Posterior vena cava (tissue), 2 donors: ENCODE measurements around the gene CARNS1. TPM values are rescaled to one million over a fixed set of nuclear protein-coding genes. Genes with fewer than 3 reads are reported as not detected.

ENCODE experiments used
- DNase-seq: peaks from one replicate; pipeline ENCODE4 v3.0.0-alpha.2; 2020; ENCODE audit warnings: low spot score
- intact Hi-C, 2 donors: fragments of 100-400 bp; cut with DNase I; formaldehyde crosslinking; loops; one replicate each; pipeline versions ENCODE4 v1.14.1 to v1.14.2; 2022 to 2023
- long read RNA-seq, 2 donors: library from polyadenylated mRNA; unstranded; transcript quantifications; one replicate each; pipeline ENCODE4 v2.0.0, GENCODE V29; 2020 to 2021
- total RNA-seq, 2 donors: library from RNA; stranded (reverse); fragmentation: NEBNext Ultra II Directional; extraction: Animal tissue kit (Norgen Biotek cat#: 25700); gene quantifications; one replicate each; pipeline ENCODE4 v1.2.1, GENCODE V29; 2021
- donor health status: DM: yes; HTN: yes; CAD: no.
- donor health status: DM: yes; HTN: yes; CAD: no.

Gene CARNS1, protein sequence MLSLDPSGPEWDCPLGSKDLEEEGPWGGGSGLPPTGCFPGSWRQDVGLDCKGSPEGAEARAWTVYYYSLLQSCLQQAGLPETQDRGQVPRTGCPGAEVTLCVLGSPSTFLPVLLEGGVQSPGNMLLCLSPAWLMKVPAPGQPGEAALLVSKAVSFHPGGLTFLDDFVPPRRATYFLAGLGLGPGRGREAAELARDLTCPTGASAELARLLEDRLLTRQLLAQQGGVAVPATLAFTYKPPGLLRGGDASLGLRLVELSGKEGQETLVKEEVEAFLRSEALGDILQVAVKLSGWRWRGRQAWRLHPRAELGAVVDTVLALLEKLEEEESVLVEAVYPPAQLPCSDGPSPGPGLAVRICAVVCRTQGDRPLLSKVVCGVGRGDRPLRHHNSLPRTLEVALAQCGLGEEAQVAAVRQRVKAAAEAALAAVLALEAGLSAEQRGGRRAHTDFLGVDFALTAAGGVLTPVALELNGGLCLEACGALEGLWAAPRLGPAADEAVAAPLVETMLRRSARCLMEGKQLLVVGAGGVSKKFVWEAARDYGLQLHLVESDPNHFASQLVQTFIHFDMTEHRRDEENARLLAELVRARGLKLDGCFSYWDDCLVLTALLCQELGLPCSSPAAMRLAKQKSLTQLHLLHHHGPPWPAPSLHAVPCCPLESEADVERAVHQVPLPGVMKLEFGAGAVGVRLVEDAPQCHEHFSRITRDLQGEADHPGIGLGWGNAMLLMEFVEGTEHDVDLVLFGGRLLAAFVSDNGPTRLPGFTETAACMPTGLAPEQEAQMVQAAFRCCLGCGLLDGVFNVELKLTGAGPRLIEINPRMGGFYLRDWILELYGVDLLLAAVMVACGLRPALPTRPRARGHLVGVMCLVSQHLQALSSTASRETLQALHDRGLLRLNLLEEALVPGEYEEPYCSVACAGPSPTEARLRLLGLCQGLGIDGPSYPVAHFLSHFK
- 1 to 10 TPM; 1.4 to 1.6 TPM for total RNA-seq
- long read RNA-seq, donor 1, partial matches to known transcripts = 1 of 1 reads
- long read RNA-seq, donor 1, other reads (novel, unspliced or antisense) = 0 of 1 reads
- long read RNA-seq, donor 2 = 0 reads

DNA sequence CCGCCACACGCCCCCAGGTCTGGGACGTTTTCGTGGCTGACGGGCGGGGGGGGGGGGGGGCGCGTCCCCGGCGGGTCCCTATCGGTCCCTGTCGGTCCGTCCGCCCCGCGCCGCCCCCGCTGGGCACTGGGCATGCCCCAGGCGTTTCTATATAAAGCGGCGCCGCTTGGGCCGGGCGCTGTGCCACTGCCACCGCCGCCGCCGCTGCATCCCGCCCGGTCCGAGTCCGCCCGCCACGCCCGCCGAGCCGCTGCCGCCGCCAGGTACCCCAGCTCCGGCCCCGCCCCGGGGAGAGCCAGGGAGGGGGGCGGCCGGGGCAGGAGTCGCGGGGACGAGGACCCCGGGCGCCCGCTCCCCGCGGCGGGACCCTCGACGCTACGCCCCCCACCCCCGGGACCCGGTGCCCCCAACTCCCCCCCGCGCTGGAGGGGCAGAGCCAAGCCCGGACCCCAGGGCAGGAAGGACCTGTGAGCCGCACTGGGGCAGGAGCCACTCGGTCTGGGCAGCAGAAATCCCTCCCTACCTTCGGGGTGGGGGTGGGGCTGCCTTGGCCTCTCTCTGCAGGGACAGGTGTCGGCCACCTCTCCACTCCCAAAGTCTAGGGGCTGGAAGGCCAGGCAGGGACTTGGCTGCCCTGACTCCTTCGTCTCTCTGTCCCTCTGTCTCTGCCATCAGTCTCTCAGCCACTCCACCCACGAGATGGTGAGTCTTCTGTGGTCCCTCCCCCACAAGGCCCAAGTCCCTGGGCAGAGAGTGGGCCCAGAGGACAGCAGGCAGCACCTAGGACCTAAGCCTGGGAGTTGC is at the start of gene CARNS1:
TSS of gene CARNS1 (plus strand) at position 178 of the 804 bp plus-strand sequence. CDS start at position 700, 522 bp downstream.
- intact Hi-C loops = no loop called here
- DNase-seq = no peak

DNA sequence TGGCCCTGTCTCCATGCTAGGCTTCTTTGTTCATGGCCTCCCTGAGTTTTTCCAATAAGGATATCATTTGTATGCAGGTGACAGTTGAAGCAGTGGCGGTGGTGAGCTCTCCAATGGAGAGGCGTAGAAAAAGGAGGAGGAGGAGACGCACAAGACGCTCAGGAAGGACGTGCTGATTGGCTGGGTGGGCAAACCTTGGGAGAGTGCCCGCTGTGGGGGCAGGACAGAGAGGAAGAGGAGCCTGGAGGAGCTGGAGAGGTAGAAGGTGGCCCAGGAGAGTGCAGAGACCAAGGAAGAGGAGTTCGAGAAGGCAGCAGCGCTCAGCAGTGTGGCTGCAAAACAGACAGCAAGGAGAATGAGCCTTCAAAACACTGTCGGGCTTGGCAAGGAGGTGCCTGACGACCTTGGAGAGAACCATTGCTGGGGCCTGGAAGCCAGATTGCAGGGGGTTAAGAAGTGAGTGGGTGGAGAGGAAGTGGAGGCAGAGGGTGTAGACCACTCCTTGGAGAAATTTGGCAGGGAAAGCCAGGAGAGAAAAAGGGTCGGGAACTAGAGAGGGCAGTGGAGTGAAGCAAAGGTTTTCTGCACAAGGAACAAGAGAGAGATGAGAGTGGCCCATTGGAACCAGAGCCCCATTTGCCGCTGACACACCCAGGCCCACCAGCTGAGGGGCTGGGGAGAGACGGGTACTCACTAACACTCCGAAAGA is 49.6 kb upstream of the CARNS1 start:
- no peak for DNase-seq
- intact Hi-C loops = no loop called here

DNA sequence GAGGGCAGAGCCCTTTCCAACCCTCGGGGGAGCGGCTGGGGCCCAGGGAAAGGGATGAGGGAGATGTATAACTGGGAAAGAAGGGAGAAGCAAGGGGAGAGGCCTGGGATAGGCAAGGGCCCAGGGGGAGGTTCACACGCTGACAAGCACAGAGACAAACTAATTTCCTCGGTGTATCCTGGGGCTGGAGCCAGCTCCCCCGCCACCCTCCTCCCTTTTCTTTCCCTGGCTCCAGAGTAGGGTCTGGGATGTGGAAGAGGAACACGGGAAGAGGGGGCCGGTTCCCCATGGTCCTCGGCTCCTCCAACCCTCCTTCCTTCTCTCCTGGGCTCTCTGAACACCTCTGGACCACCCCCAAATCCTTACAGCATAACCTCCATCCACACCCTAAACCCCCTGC is 48.9 kb upstream of the CARNS1 start:
- no peak for DNase-seq
- intact Hi-C loops = no loop called here

DNA sequence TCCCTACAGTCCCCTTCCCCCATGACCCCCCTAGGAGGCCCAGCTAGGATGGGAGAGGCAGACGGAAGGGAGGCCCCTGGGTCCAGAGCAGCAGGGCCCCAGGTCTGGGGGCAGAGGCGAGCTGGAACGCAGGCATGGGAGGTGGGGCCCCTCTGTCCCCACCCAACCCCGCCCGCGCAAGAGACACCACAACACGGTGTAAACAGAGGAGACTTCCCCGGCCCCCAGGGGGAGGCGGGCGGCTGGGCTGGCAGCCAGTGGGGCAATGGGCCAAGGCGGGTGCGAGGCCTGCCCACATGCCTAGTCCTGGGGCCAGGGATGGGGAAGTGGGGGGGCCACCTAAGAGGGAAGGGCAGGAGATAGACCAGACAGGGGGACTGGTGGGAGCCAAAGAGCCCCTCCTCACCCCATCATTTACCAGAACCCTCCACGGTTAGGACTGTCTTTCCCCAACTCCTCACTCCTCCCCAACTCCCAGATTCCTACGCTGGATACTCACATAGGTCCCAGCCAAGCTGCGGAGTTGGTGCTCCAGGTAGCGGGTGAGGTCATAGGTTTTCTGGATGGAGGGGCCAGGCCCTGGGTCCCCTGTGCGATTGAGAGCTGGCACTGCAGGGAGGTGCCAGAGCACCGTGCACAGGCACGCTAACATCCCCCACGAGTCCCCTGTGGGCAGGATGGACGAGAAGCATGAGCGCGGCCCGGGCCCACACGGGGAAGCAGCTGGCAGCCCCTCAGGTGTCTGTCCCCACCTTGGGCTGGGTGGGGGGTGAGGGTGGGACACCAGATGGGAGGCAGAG is 48.3 kb upstream of the CARNS1 start:
- no peak for DNase-seq
- intact Hi-C loops = no loop called here

DNA sequence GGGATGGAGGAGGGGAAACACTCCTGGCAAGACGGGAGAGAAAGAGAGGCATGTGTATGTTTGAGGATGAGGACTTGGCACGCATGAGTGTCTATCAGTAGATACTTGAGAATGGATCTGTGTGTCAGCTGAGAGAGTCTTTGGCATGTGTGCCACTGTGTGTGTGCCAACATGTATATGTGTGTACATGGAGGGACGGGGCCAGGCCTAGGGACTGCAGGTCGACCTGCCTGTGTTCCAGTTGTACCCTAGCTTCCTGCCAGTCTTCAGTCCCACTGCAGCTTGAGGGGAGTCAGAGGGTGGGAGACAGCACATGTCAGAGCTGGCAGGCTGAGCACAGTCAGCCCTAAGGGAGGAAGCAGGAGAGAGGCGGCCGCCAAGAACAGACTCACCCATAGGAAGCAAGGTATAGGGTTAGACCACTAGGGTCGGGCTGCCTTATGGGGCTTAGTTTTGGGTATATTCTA is 47.7 kb upstream of the CARNS1 start:
- intact Hi-C loops = no loop called here
- no peak for DNase-seq

DNA sequence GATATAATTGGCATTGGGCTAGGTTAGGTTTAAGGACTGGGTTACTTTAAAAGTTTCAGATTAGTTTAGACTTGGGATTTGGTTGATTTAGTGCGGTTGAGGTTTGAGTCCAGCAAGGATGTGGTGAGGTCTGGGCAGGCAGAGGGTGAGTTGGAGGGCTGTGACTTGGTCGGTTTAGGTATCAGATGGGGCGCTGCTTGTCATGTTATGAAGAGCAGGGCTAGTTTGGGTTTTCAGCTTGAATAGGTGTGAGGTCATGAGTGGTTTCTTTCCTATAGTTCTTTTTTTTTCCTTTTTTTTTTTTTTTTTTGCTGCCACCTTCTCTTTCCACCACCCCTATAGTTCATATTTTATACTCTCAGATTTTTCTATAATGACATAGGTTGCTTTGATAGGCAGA is 46.9 kb upstream of the CARNS1 start:
- no peak for DNase-seq
- intact Hi-C loops = no loop called here

DNA sequence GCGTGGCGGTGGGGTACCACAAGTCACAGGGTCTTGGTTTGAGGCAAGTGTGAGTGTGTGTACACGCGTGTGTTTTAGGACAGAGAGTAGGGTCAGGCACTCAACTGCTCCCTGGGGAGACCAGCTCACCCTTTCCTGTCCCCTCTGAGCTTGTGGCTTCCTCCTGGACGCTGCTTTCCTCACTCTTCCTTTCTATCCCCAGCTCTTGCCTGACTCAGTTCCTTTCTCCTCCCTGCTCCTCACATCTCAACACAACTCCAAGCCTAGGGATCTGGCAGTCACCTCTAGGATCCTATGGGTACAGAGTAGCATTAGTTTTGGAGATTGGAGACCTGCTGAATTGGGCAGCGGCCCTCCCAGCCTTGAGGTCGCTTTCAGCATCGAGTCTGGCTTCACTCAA is 46.2 kb upstream of the CARNS1 start:
- no peak for DNase-seq
- intact Hi-C loops = no loop called here

DNA sequence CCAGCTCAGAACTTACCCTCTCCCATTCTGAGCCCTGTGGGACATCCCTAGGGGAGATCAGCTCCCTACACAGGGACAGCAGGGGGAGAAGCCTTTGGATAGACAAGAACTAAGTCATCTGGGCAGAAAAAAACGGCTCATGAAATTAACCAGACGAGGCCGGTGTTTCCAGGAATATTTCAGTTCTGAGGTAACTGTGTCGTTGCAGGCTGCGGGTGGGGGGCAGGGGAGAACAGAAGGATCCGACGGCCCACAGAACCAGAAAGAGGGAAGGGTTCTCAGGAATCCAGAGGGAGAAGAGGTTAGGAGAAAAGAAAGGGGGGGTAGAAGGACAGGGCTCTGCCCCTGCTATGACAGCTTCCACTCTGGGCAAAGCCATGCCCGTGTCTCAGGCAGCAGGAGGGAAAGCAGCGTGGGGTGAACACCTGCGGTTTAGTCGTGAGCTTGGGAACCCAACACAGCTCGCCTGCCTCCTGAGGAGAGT is 45.6 kb upstream of the CARNS1 start:
- no peak for DNase-seq
- intact Hi-C loops = loop anchor here in 1 of 2 donors (2.0 kb wide), 1 partner anchor 13 kb away; no protein-coding TSS in a partner anchor

DNA sequence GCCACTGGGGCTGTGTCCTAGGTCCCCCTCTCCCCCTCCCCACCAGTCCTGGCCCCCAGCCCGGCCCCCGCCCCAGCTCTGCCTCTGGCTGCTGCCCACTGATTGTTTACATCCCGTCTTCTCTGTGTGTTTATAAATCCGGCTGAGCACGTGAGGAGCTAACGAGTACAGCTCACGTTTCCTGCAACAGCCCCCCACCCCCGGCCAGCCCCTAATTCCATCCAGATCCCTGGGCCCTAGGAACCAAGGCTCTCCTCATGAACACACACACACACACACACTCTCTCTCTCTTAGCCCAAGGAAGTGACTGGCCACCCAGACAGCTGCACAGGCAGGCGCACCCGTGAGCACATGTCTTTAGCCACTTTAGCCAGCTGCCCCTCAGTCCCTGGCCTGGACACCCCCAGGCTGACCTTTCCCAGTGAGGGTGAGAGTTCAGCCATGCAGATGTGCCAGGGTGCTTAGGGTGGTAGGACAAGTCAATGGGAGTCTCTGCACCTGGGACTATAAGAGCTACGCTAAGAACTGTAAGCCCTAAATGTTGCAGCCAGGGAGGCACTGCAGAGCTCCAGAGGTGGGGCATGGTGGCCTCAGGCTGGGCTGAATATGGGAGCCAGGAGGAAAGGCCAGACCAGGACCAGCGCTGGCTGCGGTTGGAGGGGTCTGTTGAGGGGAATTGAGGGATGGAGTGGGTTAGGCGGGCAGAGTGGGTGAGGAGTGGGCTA is 45.0 kb upstream of the CARNS1 start:
- intact Hi-C loops = loop anchor here in 1 of 2 donors (2.0 kb wide), 1 partner anchor 14 kb away; no protein-coding TSS in a partner anchor

DNA sequence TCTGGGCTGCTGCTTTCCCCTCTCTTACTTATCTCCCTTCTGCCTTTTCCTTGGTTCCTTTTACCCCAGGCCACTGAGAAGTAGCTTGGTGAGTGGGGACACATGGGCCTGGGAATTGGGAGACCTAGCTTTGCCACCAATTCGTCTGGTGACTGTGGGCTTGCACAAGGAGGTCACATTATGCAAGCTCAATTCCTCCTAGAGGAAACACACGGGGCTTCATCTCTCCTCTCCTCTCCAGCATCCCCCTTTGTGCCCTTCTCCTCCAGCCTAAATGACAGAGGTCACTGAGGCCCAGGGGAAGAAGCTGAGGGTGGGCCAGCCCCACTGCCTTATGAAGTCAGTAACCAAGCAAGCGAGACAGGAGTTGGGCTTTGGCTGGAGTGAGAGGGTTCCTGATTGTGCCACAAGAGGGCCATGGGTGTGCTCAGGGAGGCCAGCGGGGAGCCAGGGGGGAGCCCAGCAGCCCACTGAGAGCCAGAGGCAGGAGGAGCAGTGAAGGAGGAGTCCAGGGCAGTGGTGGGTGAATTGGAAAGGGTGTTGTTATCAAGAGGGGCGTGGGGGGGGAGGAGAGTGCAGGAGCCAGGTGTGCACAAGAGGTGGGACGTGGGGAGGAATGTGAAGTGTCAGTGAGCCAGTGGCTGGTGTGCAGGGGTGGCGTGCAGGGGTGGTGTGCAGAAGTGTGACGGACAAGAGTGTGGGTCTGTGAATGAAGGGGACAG is 44.1 kb upstream of the CARNS1 start:
- DNase-seq = no peak
- intact Hi-C loops = loop anchor here in 1 of 2 donors (2.0 kb wide), 1 partner anchor 15 kb away; no protein-coding TSS in a partner anchor

More for the DNA sequence above, 45.0 kb upstream of the CARNS1 start:
- no peak for DNase-seq

DNA sequence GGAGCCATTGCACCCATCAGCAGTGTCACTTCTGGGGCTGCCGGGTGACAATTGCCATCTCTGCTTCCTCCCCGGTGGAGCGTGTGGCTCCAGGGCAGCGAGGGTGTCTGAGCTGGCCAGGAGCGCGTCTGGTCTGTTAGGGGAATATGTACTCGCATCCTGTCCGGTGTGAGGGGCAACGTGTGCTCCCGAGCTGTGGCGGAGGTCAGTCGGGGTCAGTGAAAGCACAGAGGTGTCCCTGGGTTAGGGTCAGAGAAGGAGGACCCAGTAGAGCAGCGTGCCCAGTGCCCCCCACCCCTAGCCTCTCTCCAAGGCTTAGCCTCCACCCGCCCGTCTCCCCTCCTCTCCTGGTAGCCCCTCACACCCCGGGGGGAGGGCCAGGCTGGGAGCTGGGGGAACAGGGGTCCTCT is 43.6 kb upstream of the CARNS1 start:
- DNase-seq = no peak
- intact Hi-C loops = loop anchor here in 1 of 2 donors (2.0 kb wide), 1 partner anchor 15 kb away; no protein-coding TSS in a partner anchor

DNA sequence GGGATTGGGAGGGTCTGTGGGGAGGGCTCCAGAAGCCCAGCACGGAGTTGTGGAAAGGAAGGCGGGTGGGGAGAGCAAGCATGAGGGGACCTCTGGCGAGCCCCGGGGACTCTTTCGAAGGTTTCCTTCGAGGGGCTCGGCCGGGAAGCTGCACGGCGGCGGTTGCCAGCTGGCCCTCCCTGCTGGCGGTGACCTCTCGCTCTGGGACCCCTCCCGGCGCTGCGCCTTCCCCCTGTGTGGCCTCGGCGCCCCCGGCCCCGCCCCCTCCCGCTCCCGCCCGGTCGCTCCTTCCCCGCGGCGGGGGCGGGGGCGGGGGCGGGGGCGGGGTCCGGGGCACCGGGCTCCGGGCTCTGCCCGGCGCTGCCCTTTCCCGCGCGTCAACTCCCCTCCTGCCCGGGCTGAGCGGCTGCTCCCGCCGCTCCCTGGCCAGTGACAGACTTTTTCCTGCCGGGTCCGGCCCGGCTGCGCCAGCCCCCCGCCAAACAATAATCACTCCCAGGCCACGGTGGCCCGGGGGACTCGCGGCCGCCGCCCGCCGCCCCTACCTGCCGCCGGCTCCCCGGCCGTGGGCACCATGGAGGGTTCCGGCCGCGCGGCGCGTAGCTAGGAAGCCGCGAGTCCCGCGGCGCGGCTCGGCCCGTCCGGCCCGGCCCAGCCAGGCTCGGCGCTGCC is 43.0 kb upstream of the CARNS1 start:
- no peak for DNase-seq
- intact Hi-C loops = no loop called here

DNA sequence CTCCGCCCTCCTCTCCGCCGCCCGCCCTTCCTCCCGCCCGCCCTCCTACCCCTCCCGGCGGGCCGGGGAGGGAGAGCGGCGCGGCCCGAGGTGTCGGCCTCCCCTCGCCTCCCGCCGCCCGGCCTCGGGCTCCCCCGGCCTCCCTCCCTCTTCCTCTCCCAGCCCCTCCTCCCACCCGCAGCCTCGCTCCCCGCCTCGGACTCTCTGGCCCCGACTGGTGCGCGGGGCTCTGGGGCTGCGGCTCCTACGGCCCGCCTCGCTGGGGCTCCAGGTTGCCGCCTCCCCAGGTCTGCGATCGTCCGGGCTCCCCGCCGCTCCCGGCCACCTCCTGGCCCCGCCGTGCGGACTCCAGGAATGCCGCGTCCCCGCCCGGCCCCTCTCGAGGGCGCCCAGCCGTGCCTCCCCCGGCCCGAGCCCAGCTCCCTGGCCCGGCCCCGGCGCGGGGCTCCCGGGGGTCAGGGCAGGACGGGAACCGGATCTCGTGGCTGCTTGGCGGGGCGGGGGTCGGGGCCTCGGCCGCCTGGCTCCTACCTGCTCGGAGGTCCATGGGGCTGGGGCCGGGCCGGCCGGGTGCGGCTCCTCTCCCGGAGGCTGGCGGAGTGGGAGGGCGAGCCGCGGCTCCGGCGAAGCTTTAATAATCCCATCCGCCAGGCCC is 42.4 kb upstream of the CARNS1 start, which contains the start of gene CLCF1:
TSS of gene CLCF1 (minus strand) at position 606 of the 655 bp plus-strand sequence. CDS start at position 547, 59 bp downstream.
- intact Hi-C loops = no loop called here
- peak; percentile 90 for DNase-seq

DNA sequence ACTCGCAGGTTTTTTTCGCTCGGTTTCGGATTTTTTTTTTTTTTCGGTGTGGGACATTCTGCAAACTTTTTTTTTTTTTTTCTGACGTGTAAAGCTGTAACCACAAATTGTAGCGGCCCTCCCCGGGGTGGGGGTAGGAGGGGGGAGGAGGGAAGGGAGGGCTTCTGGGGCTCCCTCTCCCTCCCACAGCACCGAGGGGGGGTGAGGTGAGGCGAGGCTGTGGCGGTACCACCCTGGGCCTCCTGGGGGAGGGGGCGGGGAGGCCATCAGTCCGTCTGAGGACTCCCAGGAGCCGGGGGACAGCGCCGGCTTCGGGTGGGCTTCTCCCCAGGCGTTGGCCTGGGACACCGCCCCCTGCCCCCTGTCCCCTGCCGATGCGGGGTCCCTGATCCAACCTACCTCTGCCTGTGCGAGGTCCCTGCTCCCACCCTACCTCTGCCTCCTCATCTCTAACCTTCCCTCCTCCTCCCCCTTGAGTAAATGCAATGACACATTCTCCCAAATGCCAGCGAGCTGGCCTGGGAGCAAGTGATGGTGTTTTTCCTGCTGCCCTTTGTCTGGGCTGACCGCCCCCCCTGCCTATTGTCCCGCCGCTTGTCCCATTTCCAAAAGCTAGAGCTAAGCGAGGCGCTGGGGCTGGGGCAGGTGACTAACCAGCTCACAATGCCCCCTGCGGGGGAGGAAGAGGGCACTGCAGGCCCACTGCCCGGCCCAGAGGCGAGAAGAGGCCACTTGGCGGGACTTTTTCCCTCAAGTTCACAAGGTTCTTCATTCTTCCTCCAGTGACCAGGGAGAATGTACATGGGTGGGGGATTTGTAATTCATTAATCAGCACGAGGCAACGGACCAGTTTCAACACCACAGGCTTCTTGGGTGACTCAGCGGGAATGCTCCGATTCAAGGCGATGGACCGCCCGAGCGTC is 41.6 kb upstream of the CARNS1 start:
- intact Hi-C loops = no loop called here
- peak; percentile 96 for DNase-seq
